NB4 (cell line): ENCODE measurements around the gene PLCH2.

Experiments used
- DNase-seq: peaks from one replicate; pipeline ENCODE4 v3.0.0; 2010; ENCODE audit warnings: low read depth
- H3K4me3 ChIP-seq: one replicate; pipeline ENCODE4 v1.5.1; 2011; ENCODE audit warnings: mild to moderate bottlenecking, low read depth, low read length, moderate library complexity
- MYC ChIP-seq: IDR thresholded peaks from 2 replicates; pipeline ENCODE4 v1.6.1; 2011; ENCODE audit warnings: low read depth, low read length
- POLR2A ChIP-seq: IDR thresholded peaks from 2 replicates; pipeline ENCODE4 v1.6.1; 2011; ENCODE audit warnings: mild to moderate bottlenecking; ENCODE audit not compliant: insufficient read length; ENCODE audit errors: extremely low read depth
- TF ChIP-seq, protein P1 (sequence below): IDR thresholded peaks from 2 replicates; pipeline ENCODE4 v1.6.1; 2011; ENCODE audit warnings: low read depth, low read length
- TF ChIP-seq, protein P2 (sequence below): IDR thresholded peaks from one replicate; pipeline ENCODE4 v1.5.1; 2012; ENCODE audit warnings: low read depth, low read length

PLCH2 gene

DNA sequence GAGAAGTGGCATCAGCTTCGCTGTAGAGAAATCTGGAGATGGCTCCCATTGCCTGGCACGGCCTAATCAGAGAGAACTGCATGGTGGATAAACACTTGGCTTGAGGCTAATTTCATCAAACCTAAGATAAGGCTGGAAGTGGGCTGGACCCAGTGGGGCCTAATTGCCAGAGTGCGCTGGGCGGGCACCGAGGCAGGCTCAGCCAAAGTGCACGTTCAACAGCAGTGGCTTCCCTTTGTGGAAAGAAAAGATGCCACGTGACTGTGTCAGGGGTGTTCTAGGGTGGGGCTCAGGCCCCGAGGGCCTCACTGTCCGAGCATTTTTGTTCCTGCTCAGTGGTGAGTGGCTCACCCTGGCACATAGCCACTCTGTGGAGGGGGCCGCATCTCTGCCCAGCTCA, 5.8 kb downstream of the PLCH2 start:
- TF ChIP-seq, protein P1, sequence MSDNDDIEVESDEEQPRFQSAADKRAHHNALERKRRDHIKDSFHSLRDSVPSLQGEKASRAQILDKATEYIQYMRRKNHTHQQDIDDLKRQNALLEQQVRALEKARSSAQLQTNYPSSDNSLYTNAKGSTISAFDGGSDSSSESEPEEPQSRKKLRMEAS: no peak
- TF ChIP-seq MYC: no peak
- no peak for TF ChIP-seq POLR2A
- TF ChIP-seq, protein P2, sequence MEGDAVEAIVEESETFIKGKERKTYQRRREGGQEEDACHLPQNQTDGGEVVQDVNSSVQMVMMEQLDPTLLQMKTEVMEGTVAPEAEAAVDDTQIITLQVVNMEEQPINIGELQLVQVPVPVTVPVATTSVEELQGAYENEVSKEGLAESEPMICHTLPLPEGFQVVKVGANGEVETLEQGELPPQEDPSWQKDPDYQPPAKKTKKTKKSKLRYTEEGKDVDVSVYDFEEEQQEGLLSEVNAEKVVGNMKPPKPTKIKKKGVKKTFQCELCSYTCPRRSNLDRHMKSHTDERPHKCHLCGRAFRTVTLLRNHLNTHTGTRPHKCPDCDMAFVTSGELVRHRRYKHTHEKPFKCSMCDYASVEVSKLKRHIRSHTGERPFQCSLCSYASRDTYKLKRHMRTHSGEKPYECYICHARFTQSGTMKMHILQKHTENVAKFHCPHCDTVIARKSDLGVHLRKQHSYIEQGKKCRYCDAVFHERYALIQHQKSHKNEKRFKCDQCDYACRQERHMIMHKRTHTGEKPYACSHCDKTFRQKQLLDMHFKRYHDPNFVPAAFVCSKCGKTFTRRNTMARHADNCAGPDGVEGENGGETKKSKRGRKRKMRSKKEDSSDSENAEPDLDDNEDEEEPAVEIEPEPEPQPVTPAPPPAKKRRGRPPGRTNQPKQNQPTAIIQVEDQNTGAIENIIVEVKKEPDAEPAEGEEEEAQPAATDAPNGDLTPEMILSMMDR: no peak
- no peak for DNase-seq
- H3K4me3 ChIP-seq: no peak overlapping the region

DNA sequence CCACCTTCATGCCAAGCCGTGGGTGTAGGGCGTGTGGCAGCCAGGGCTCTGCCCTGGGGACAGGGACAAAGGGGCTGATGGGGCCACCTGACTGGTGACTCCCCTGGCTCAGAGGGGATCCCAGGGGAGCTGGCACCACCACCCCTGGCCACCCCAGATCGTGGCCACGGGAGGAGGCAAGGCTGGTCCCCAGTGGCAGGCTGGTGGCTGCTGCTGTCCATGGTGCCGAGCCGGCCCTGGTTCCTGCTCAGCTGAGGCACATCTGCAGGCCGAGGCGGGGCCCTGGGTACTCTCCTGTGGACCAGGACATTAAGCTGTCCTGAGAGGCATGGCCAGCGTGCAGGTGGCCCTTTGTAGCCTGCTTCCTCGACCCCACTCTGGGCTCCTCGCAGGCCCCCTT, 6.5 kb downstream of the PLCH2 start:
- TF ChIP-seq MYC (no peak), POLR2A (no peak)
- TF ChIP-seq, protein P1: no peak
- TF ChIP-seq, protein P2: no peak
- no peak for DNase-seq
- no peak overlapping the region for H3K4me3 ChIP-seq

DNA sequence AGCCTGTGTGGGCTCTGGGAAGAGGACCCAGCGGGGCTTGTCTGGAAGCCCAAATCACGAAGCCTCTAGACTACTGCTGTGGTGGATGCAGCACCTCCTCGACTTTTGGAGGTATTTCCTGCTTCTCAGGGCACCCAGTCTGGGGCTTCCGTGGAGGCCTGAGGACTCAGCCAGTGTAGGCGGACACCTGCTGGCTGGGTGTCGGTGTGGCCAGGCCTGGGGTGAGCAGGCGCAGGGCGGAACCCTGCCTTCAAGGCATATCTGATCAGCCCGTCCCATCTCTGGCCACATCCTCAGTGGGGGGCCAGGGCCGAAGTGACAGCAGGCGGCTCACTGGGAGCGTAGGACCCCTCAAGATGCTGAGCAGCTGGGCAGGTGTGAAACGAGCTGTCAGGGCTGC, 6.9 kb downstream of the PLCH2 start:
- DNase-seq: no peak
- TF ChIP-seq MYC (no peak), POLR2A (no peak)
- TF ChIP-seq, protein P2: no peak
- TF ChIP-seq, protein P1: no peak
- H3K4me3 ChIP-seq: no peak overlapping the region

DNA sequence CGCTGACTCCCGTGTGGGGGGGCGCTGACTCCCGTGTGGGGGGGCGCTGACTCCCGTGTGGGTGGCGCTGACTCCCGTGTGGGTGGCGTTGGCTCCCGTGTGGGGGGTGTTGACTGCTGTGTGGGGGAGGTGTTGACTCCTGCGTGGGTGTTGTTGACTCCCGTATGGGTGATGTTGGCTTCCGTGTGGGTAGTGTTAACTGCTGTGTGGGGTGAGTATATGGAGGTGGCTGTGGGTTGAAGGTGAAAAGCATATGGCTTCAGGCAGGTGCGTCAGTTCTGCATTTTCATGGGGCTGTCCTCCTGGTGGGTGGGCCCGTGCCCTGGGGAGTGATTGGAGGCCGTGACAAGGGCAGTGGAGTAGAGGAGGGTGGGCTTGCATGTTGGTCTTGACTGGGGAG, 7.9 kb downstream of the PLCH2 start:
- no peak for DNase-seq
- TF ChIP-seq POLR2A (no peak), MYC (no peak)
- TF ChIP-seq, protein P1: no peak
- TF ChIP-seq, protein P2: no peak
- H3K4me3 ChIP-seq: no peak overlapping the region

DNA sequence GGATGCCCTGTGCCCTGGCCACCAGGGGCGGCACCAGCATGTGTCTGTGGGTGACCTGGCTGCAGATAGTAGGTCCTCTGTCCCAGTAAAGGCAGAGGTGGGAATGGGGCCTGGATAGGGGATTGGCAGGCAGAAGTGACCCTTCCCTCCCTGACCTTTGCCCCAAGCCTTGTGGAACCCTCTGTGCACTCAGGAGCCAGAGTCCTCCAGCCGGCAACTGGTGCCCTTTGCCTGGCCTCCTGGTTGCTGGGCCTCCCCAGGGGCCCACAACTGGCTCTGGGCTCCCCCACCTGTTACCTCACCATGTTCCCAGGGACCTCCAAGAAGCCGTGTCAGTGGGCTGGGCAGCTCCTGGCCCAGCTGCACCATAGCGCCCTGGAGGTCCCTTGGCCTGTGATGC, 10.0 kb downstream of the PLCH2 start:
- no peak overlapping the region for H3K4me3 ChIP-seq
- TF ChIP-seq POLR2A: no peak
- TF ChIP-seq, protein P2: no peak
- no peak for TF ChIP-seq MYC
- TF ChIP-seq, protein P1: no peak
- no peak for DNase-seq

DNA sequence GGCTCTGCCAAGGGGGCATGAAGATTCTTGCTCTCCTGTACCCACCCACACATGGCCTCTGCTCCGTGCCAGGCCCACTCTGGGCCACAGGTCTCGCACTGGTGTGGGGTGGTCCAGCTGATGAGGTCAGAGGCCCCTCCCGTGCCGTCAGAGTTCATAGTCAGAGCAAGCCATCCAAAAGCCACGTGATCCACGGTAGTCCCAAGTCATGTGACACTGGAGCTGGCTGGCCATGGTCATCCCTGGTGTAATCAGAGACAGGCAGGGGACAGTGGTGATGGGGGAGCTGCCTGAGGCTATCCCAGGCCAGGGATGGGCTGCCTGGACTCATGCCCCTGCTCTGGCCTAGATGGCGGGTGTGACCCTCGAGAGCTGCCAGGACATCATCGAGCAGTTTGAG, 10.5 kb downstream of the PLCH2 start:
- TF ChIP-seq, protein P1: no peak
- TF ChIP-seq, protein P2: no peak
- TF ChIP-seq POLR2A (no peak), MYC (no peak)
- DNase-seq: no peak
- no peak overlapping the region for H3K4me3 ChIP-seq
